H9 (cell line): ENCODE data around the gene ERN1. TPM values are rescaled to one million over a fixed set of nuclear protein-coding genes. Genes with fewer than 3 reads are reported as not detected.

Source experiments
- DNase-seq: peaks from one replicate; pipeline ENCODE4 v3.0.0-alpha.2; 2017
- H2AFZ ChIP-seq: one replicate; pipeline ENCODE4 v1.6.1; 2013; ENCODE audit warnings: mild to moderate bottlenecking, low read length, control low read depth, moderate library complexity
- H2AK5ac ChIP-seq: 2 replicates; pipeline ENCODE4 v1.6.1; 2013; ENCODE audit warnings: low read length, control low read depth, mixed read lengths; ENCODE audit not compliant: insufficient read length
- H2BK120ac ChIP-seq: one replicate; pipeline ENCODE4 v1.6.1; 2013; ENCODE audit warnings: low read depth, mild to moderate bottlenecking, low read length, control low read depth, inconsistent platforms; ENCODE audit not compliant: poor library complexity, severe bottlenecking
- H2BK12ac ChIP-seq: 2 replicates; pipeline ENCODE4 v1.6.1; 2013; ENCODE audit warnings: low read length, control low read depth, mixed read lengths, low read depth; ENCODE audit not compliant: insufficient read length
- H2BK15ac ChIP-seq: 2 replicates; pipeline ENCODE4 v1.6.1; 2013; ENCODE audit warnings: low read depth, low read length, control low read depth
- H2BK20ac ChIP-seq: one replicate; pipeline ENCODE4 v1.6.1; 2013; ENCODE audit warnings: low read depth, mild to moderate bottlenecking, low read length, control low read depth, inconsistent platforms; ENCODE audit not compliant: poor library complexity, severe bottlenecking
- H2BK5ac ChIP-seq: 2 replicates; pipeline ENCODE4 v1.6.1; 2013; ENCODE audit warnings: low read length, control low read depth, mixed read lengths; ENCODE audit not compliant: insufficient read length
- H3K14ac ChIP-seq: 2 replicates; pipeline ENCODE4 v1.6.1; 2013; ENCODE audit warnings: low read length, control low read depth; ENCODE audit not compliant: insufficient read depth
- H3K18ac ChIP-seq: 2 replicates; pipeline ENCODE4 v1.6.1; 2013; ENCODE audit warnings: low read depth, mild to moderate bottlenecking, mixed read lengths, low read length, control low read depth; ENCODE audit not compliant: insufficient read length
- H3K23ac ChIP-seq: 2 replicates; pipeline ENCODE4 v1.6.1; 2013; ENCODE audit warnings: low read length, control low read depth, mixed read lengths, low read depth; ENCODE audit not compliant: insufficient read length
- H3K23me2 ChIP-seq: 2 replicates; pipeline ENCODE4 v1.6.1; 2013; ENCODE audit warnings: low read depth, mild to moderate bottlenecking, mixed read lengths, low read length, control low read depth; ENCODE audit not compliant: insufficient read length, poor library complexity, severe bottlenecking
- H3K27ac ChIP-seq: 2 replicates; pipeline ENCODE4 v1.5.1; 2013; ENCODE audit warnings: low read length, control low read depth, mixed read lengths, low read depth; ENCODE audit not compliant: insufficient read length
- H3K27me3 ChIP-seq: 2 replicates; pipeline ENCODE4 v1.6.1; 2013; ENCODE audit warnings: low read length, control low read depth, inconsistent platforms; ENCODE audit not compliant: insufficient read depth
- H3K4ac ChIP-seq: 2 replicates; pipeline ENCODE4 v1.6.1; 2013; ENCODE audit warnings: low read depth, mild to moderate bottlenecking, control low read depth, inconsistent platforms, low read length, moderate library complexity
- H3K4me1 ChIP-seq: 2 replicates; pipeline ENCODE4 v1.6.1; 2013; ENCODE audit warnings: low read length, control low read depth, inconsistent platforms; ENCODE audit not compliant: insufficient read depth
- H3K4me2 ChIP-seq: 2 replicates; pipeline ENCODE4 v1.6.1; 2013; ENCODE audit warnings: low read length, control low read depth, mixed read lengths; ENCODE audit not compliant: insufficient read length, insufficient read depth
- H3K56ac ChIP-seq: 2 replicates; pipeline ENCODE4 v1.6.1; 2013; ENCODE audit warnings: low read depth, mild to moderate bottlenecking, mixed read lengths, low read length, control low read depth; ENCODE audit not compliant: insufficient read length
- H3K79me1 ChIP-seq: 2 replicates; pipeline ENCODE4 v1.6.1; 2013; ENCODE audit warnings: low read depth, mild to moderate bottlenecking, moderate library complexity, low read length, control low read depth, inconsistent platforms; ENCODE audit not compliant: insufficient read depth, poor library complexity, severe bottlenecking
- H3K79me2 ChIP-seq: 2 replicates; pipeline ENCODE4 v1.6.1; 2013; ENCODE audit warnings: low read length, control low read depth, inconsistent platforms; ENCODE audit not compliant: insufficient read depth
- H3K9ac ChIP-seq: 2 replicates; pipeline ENCODE4 v1.6.1; 2013; ENCODE audit warnings: low read length, control low read depth, mixed read lengths; ENCODE audit not compliant: insufficient read length; ENCODE audit errors: extremely low read depth
- H3K9me3 ChIP-seq: one replicate; pipeline ENCODE4 v1.6.1; 2013; ENCODE audit warnings: low read depth, low read length, inconsistent platforms; ENCODE audit not compliant: control insufficient read depth
- H3T11ph ChIP-seq: one replicate; pipeline ENCODE4 v1.6.1; 2013; ENCODE audit warnings: mild to moderate bottlenecking, low read length, control low read depth, inconsistent platforms
- H4K20me1 ChIP-seq: one replicate; pipeline ENCODE4 v1.6.1; 2013; ENCODE audit not compliant: control insufficient read depth, insufficient read length, insufficient read depth
- H4K5ac ChIP-seq: 2 replicates; pipeline ENCODE4 v1.6.1; 2013; ENCODE audit warnings: low read depth, mild to moderate bottlenecking, mixed read lengths, low read length, control low read depth; ENCODE audit not compliant: insufficient read length
- H4K8ac ChIP-seq: replicated peaks from 2 replicates; pipeline ENCODE4 v1.6.1; 2013; ENCODE audit warnings: low read length, control low read depth, mixed read lengths, low read depth; ENCODE audit not compliant: insufficient read length
- H4K91ac ChIP-seq: 2 replicates; pipeline ENCODE4 v1.6.1; 2013; ENCODE audit warnings: low read depth, mild to moderate bottlenecking, moderate library complexity, mixed read lengths, low read length, control low read depth; ENCODE audit not compliant: insufficient read length
- H3K27ac Mint-ChIP-seq, 3 experiments: 2 replicates in 2 of 3; 3 replicates in 1 of 3; pipeline ENCODE4 v1.8.0; 2020 to 2021; ENCODE audit warnings: mixed read lengths in 3 of 3, mild to moderate bottlenecking in 1 of 3, moderate library complexity in 1 of 3
- H3K27me3 Mint-ChIP-seq: 2 replicates; pipeline ENCODE4 v1.8.0; 2021; ENCODE audit warnings: low read depth, mild to moderate bottlenecking, moderate library complexity, mixed read lengths
- H3K36me3 Mint-ChIP-seq, 3 experiments: 2 replicates in 2 of 3; 3 replicates in 1 of 3; pipeline ENCODE4 v1.8.0; 2020 to 2021; ENCODE audit warnings: low read depth in 3 of 3, mixed read lengths in 3 of 3; ENCODE audit not compliant: insufficient read depth in 1 of 3
- H3K4me1 Mint-ChIP-seq, 2 experiments: 2 replicates each; pipeline ENCODE4 v1.8.0; 2020; ENCODE audit warnings: mixed read lengths in 2 of 2
- H3K4me3 Mint-ChIP-seq, 2 experiments: 2 replicates in 1 of 2; 3 replicates in 1 of 2; pipeline ENCODE4 v1.8.0; 2020 to 2021; ENCODE audit warnings: mild to moderate bottlenecking in 2 of 2, mixed read lengths in 2 of 2, moderate library complexity in 1 of 2
- H3K9me3 Mint-ChIP-seq, 2 experiments: 2 replicates in 1 of 2; 3 replicates in 1 of 2; pipeline ENCODE4 v1.8.0; 2020; ENCODE audit warnings: mild to moderate bottlenecking in 2 of 2, mixed read lengths in 2 of 2, moderate library complexity in 1 of 2
- WGBS: extraction: QIAGEN DNeasy Blood & Tissue Kit; methylation state at CpG from one replicate; pipeline ENCODE4 v1.1.7; 2013; ENCODE audit warnings: missing lambda C conversion rate, low lambda C conversion rate, mixed read lengths; ENCODE audit not compliant: insufficient read length; ENCODE audit errors: extremely low coverage; 5-methylcytosine and 5-hydroxymethylcytosine counted together
- total RNA-seq: library from RNA; stranded (reverse); gene quantifications from 2 replicates; pipeline ENCODE4 v1.2.1, GENCODE V29; 2021
- TF ChIP-seq, protein P1 (sequence below): fragments of 200-600 bp; sonication (generic); conservative IDR thresholded peaks from 3 replicates; pipeline ENCODE4 v1.8.0; 2021; ENCODE audit warnings: antibody characterized with exemption, mild to moderate bottlenecking

ERN1 gene
- total RNA-seq, 1 experiment from 2014 or later: 5.0 TPM

DNA sequence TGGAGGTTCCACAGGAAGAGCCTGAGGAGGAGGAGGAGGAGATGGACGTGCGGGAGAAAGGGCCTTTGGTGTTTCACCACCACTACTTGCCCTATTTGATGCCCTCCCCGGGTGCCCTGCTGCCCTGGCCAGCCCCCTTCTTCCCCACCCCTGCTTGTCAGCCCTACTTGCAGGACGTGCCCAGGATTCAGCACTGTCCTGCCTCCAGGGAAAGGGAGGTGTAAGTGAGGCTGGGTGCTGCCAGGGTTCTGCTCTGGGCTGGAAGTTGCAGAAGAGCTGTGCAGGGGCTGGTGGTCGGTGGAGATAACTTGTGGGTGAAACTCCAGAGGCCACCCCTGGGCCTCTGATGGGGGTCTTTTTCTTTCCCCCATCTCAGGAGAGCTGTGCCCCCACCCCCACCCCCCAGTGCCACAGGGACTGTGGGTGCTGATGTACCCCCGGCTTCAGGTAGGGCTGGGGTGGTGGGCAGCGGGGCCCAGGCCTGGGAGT is 128.8 kb downstream of the ERN1 start:
- Histone ChIP-seq H3K9ac (no peak overlapping the region), H3K56ac (no peak overlapping the region), H3T11ph (no peak overlapping the region), H4K91ac (no peak overlapping the region), H3K4ac (no peak overlapping the region), H2AFZ (no peak overlapping the region), H2AK5ac (no peak overlapping the region), H3K27me3 (peaks cover 6% of the 10 kb centered on the region; the same call in 1 of the 2 replicates), H4K5ac (no peak overlapping the region), H2BK5ac (no peak overlapping the region), H2BK12ac (no peak overlapping the region), H3K27ac (no peak overlapping the region), H3K14ac (no peak overlapping the region; the same call in 1 of the 2 replicates), H3K4me1 (0 out of 2 replicates have a peak, but pooled peaks cover 3% of the 10 kb centered on the region), H2BK20ac (no peak overlapping the region), H3K23me2 (peaks cover 11% of the 10 kb centered on the region), H2BK120ac (no peak overlapping the region), H4K8ac (no peak overlapping the region), H3K79me2 (no peaks in the 10 kb centered on the region), H3K9me3 (no peaks in the 10 kb centered on the region), H3K18ac (no peak overlapping the region), H3K79me1 (no peaks in the 10 kb centered on the region), H3K4me2 (no peak overlapping the region), H2BK15ac (no peak overlapping the region), H3K23ac (no peak overlapping the region), H4K20me1 (no peaks in the 10 kb centered on the region)
- H3K9me3 Mint-ChIP-seq: no peaks in the 10 kb centered on the region; a peak in 1 of 5 replicates
- H3K27me3 Mint-ChIP-seq: peaks cover 40% of the 10 kb centered on the region
- no peak overlapping the region for H3K27ac Mint-ChIP-seq
- H3K4me3 Mint-ChIP-seq: no peak overlapping the region
- peak; percentile 20 for DNase-seq
- H3K36me3 Mint-ChIP-seq: 0 out of 7 replicates have a peak, but pooled peaks cover 0 to 2% (median 0%) of the 10 kb centered on the region in 3 experiments
- TF ChIP-seq, protein P1, sequence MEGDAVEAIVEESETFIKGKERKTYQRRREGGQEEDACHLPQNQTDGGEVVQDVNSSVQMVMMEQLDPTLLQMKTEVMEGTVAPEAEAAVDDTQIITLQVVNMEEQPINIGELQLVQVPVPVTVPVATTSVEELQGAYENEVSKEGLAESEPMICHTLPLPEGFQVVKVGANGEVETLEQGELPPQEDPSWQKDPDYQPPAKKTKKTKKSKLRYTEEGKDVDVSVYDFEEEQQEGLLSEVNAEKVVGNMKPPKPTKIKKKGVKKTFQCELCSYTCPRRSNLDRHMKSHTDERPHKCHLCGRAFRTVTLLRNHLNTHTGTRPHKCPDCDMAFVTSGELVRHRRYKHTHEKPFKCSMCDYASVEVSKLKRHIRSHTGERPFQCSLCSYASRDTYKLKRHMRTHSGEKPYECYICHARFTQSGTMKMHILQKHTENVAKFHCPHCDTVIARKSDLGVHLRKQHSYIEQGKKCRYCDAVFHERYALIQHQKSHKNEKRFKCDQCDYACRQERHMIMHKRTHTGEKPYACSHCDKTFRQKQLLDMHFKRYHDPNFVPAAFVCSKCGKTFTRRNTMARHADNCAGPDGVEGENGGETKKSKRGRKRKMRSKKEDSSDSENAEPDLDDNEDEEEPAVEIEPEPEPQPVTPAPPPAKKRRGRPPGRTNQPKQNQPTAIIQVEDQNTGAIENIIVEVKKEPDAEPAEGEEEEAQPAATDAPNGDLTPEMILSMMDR: no peak
- peaks cover 9 to 25% of the 10 kb centered on the region in 2 experiments for H3K4me1 Mint-ChIP-seq
- WGBS: no CpG with 5 or more reads among the region's 7 CpGs
